A549 (cell line): Measurements from ENCODE around the gene ZNF865. TPM values are rescaled to one million over a fixed set of nuclear protein-coding genes. Genes with fewer than 3 reads are reported as not detected.

ENCODE experiments used
- ATAC-seq, 2 experiments: fragments of 200-7000 bp in 1 of 2; fragments of >200 bp in 1 of 2; cut with Nextera tagmentation in 1 of 2; cut with Tn5 transposase in 1 of 2; 3 replicates each; pipeline versions ENCODE4 v1.8.0 to v1.9.1; 2018 to 2020; ENCODE audit warnings: mild to moderate bottlenecking in 1 of 2, moderate library complexity in 1 of 2
- CTCF ChIA-PET: fragments of 300-600 bp; sonication (Branson Sonifier 250); formaldehyde crosslinking; extraction: SDS; loops from one replicate; lab custom pipeline; 2021; ENCODE audit warnings: antibody characterized with exemption, inconsistent platforms; lab: Yijun Ruan, JAX
- POLR2A ChIA-PET: fragments of 350-600 bp; formaldehyde crosslinking; extraction: SDS; loops from one replicate; lab custom pipeline; 2021; ENCODE audit warnings: antibody characterized with exemption, inconsistent platforms; lab: Yijun Ruan, JAX
- DNase-seq, 2 experiments: peaks; one replicate each; pipeline versions ENCODE4 v3.0.0 to v3.0.0-alpha.2; 2011 to 2016; ENCODE audit warnings: low read depth in 1 of 2, low spot score in 1 of 2
- FAIRE-seq: peaks from 2 replicates; lab custom pipeline; 2011; peaks lifted over from hg19 to GRCh38; lab: Jason Lieb, UNC
- H3K27ac ChIP-seq, 2 experiments: fragments of >200 bp; sonication (Bioruptor Twin); formaldehyde crosslinking; 3 replicates each; pipeline ENCODE4 v1.5.1; 2016 to 2017
- H3K4me1 ChIP-seq: fragments of >200 bp; sonication (Bioruptor Twin); formaldehyde crosslinking; 3 replicates; pipeline ENCODE4 v1.6.1; 2016
- H3K4me2 ChIP-seq: fragments of >200 bp; sonication (Bioruptor Twin); formaldehyde crosslinking; 3 replicates; pipeline ENCODE4 v1.6.1; 2016
- H3K4me3 ChIP-seq: fragments of >200 bp; sonication (Bioruptor Twin); formaldehyde crosslinking; 3 replicates; pipeline ENCODE4 v1.5.1; 2016
- H3K9me3 ChIP-seq: fragments of >200 bp; sonication (Bioruptor Twin); formaldehyde crosslinking; 3 replicates; pipeline ENCODE4 v1.6.1; 2016
- BHLHE40 ChIP-seq: IDR thresholded peaks from 2 replicates; pipeline ENCODE4 v1.6.1; 2012; ENCODE audit warnings: low read depth, low read length, inconsistent platforms
- CBX8 ChIP-seq: fragments of 200-600 bp; sonication (generic); IDR thresholded peaks from 2 replicates; pipeline ENCODE4 v1.6.1; 2016
- EHF ChIP-seq: fragments of 250-450 bp; sonication (Bioruptor Pico); IDR thresholded peaks from 2 replicates; pipeline ENCODE4 v1.5.0; 2020; ENCODE audit warnings: mild to moderate bottlenecking
- HOXB13 ChIP-seq: fragments of 250-450 bp; sonication (Bioruptor Pico); IDR thresholded peaks from 2 replicates; pipeline ENCODE4 v1.5.0; 2020; ENCODE audit warnings: low read depth, mild to moderate bottlenecking, moderate library complexity
- HOXB5 ChIP-seq: fragments of 250-450 bp; sonication (Bioruptor Pico); IDR thresholded peaks from 2 replicates; pipeline ENCODE4 v1.5.0; 2020; ENCODE audit warnings: mild to moderate bottlenecking, moderate library complexity
- KDM1A ChIP-seq: fragments of 200-600 bp; sonication (generic); IDR thresholded peaks from 2 replicates; pipeline ENCODE4 v1.6.1; 2016; ENCODE audit warnings: low read depth, mild to moderate bottlenecking
- MAFK ChIP-seq: fragments of 450-650 bp; IDR thresholded peaks from 2 replicates; pipeline ENCODE4 v1.6.1; 2014; ENCODE audit not compliant: partially characterized antibody
- NFE2L2 ChIP-seq: fragments of 150-350 bp; conservative IDR thresholded peaks from 2 replicates; pipeline ENCODE4 v1.6.1; 2014; ENCODE audit warnings: low read length
- POLR2A ChIP-seq: IDR thresholded peaks from 2 replicates; pipeline ENCODE4 v1.6.1; 2012; ENCODE audit warnings: mild to moderate bottlenecking, low read length
- RAD21 ChIP-seq, 2 experiments: fragments of >200 bp in 1 of 2; sonication (Bioruptor Twin) in 1 of 2; formaldehyde crosslinking in 1 of 2; IDR thresholded peaks in 1 of 2; conservative IDR thresholded peaks in 1 of 2; 2 replicates in 1 of 2; 3 replicates in 1 of 2; pipeline ENCODE4 v1.6.1; 2012 to 2018; ENCODE audit warnings: inconsistent platforms in 1 of 2
- RCOR1 ChIP-seq: fragments of 150-350 bp; IDR thresholded peaks from 2 replicates; pipeline ENCODE4 v1.6.1; 2014; ENCODE audit warnings: antibody characterized with exemption, low read length, low read depth
- TFCP2L1 ChIP-seq: fragments of 250-450 bp; sonication (Bioruptor Pico); IDR thresholded peaks from 2 replicates; pipeline ENCODE4 v1.5.0; 2021; ENCODE audit warnings: mild to moderate bottlenecking
- TP53 ChIP-seq: fragments of 250-450 bp; sonication (Bioruptor Pico); IDR thresholded peaks from 2 replicates; pipeline ENCODE4 v1.5.0; 2021; ENCODE audit warnings: mild to moderate bottlenecking, moderate library complexity
- ZC3H11A ChIP-seq: fragments of 450-650 bp; IDR thresholded peaks from 2 replicates; pipeline ENCODE4 v1.6.1; 2014; ENCODE audit warnings: antibody characterized with exemption, mild to moderate bottlenecking
- WGBS: methylation state at CpG from one replicate; pipeline ENCODE4 v1.1.6; 2017; ENCODE audit errors: missing lambda C conversion rate; 5-methylcytosine and 5-hydroxymethylcytosine counted together
- polyA plus RNA-seq, 4 experiments: library from polyadenylated mRNA; depleted of rRNA in 3 of 4; stranded (reverse); fragments of >200 nt; fragmentation: RNase III in 1 of 4; extraction: RNeasy Plus Mini Kit Qiagen cat#74134 plus additional on column Dnase treatment in 1 of 4; gene quantifications; 2 replicates in 3 of 4; 3 replicates in 1 of 4; pipeline ENCODE4 v1.2.3, GENCODE V29; 2011 to 2017
- TF ChIP-seq, protein P1 (sequence below): fragments of 450-650 bp; IDR thresholded peaks from 2 replicates; pipeline ENCODE4 v1.6.1; 2014; ENCODE audit warnings: antibody characterized with exemption
- TF ChIP-seq, protein P2 (sequence below): IDR thresholded peaks from 2 replicates; pipeline ENCODE4 v1.6.1; 2012
- TF ChIP-seq, protein P3 (sequence below): fragments of 200-600 bp; sonication (generic); IDR thresholded peaks from 2 replicates; pipeline ENCODE4 v1.6.1; 2016; ENCODE audit warnings: antibody characterized with exemption, mild to moderate bottlenecking, moderate library complexity
- TF ChIP-seq, protein P4 (sequence below): fragments of 150-350 bp; IDR thresholded peaks from 2 replicates; pipeline ENCODE4 v1.6.1; 2014; ENCODE audit warnings: low read depth, mild to moderate bottlenecking, low read length
- TF ChIP-seq, protein P5 (sequence below): fragments of >200 bp; sonication (Bioruptor Twin); formaldehyde crosslinking; IDR thresholded peaks from 3 replicates; pipeline ENCODE4 v1.5.1; 2016

Gene ZNF865
- polyA plus RNA-seq, 2 of the 4 experiments (the other 2 are of a cell fraction): 2.1 to 7.9 TPM

DNA sequence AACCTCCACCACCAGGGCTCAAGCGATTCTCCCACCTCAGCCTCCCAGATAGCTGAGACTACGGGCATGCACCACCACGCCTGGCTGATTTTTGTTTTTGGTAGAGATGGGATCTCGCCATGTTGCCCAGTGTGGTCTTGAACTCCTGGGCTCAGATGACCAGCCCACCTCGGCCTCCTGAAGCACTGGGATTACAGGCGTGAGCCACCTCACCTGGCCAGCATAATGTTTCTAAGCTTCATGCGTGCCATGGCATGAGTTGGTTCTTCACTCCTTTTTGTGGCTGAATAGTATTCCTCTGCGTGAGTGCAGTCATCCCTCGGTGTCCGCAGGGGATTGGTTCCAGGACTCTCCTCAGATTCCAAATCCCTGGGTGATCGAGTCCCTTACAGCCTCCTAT is 20.6 kb upstream of the ZNF865 start:
- Histone ChIP-seq H3K4me2 (no peak overlapping the region), H3K9me3 (no peaks in the 10 kb centered on the region), H3K4me1 (peaks cover 34% of the 10 kb centered on the region), H3K4me3 (no peak overlapping the region), H3K27ac (no peak overlapping the region)
- DNase-seq (no peak), FAIRE-seq (no peak), ATAC-seq (no peak)
- ChIA-PET CTCF (interaction anchor here (0.9 to 3.4 kb wide), 4 partner anchors 14 to 117 kb away, joined by 3 to 17 read pairs (median 4); partner anchors contain the start of gene FIZ1), POLR2A (interaction anchor here (0.8 to 1.4 kb wide), 3 partner anchors 15 to 108 kb away, joined by 3 to 7 read pairs (median 3); partner anchors contain the start of genes FIZ1, ZNF628 and ZNF865)
- 93% methylated on average over 11 of the region's 11 CpGs for WGBS
- TF ChIP-seq HOXB13 (CRISPR knock-in tag) (no peak), POLR2A (no peak), TP53 (CRISPR knock-in tag) (no peak), MAFK (no peak), CBX8 (no peak), NFE2L2 (no peak), RAD21 (conservative IDR thresholded peaks at IDR 0.05 in 1 of 2, IDR thresholded peaks at IDR 0.05 in 1 of 2) (no peak), HOXB5 (CRISPR knock-in tag) (no peak)
- TF ChIP-seq, protein P1, sequence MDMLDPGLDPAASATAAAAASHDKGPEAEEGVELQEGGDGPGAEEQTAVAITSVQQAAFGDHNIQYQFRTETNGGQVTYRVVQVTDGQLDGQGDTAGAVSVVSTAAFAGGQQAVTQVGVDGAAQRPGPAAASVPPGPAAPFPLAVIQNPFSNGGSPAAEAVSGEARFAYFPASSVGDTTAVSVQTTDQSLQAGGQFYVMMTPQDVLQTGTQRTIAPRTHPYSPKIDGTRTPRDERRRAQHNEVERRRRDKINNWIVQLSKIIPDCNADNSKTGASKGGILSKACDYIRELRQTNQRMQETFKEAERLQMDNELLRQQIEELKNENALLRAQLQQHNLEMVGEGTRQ: no peak

DNA sequence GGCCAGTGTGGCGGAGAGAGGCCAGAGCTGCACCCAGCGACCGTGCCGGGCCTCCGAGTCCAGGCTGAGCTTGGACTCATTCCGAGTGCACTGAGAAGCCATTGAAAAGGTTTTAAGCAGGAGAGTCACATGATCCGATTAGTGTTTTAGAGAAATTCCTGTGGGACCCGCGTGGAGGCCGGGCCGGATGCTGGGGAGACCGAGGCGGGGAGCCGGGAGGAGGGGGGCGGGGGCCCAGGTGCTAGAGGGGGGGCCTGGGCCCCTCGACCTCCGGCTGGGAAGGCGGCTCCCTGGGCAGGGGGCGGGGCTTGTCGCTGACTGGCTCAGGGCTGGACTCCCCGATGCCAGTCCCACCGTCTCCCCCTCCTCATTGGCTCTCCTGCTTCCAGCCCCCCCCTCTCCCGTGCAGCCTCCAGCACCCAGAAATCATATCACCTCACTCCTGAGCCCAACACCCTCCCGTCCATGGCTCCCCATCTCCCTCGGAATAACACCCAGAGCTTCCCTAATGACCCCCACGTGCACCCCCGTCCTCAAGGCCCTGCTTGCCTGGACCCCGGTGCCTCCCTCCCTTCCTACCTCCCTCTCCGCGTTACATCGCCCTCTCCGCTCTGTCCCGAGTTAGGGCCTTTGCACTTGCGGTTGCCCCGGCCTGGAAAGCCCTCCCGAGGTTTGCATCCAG is 19.6 kb upstream of the ZNF865 start:
- FAIRE-seq (no peak), DNase-seq (peak in 1 of 2 experiments; percentile 61)
- Histone ChIP-seq H3K4me2 (peak overlapping the region; percentile 79), H3K27ac (peak overlapping the region; percentile 57 to 73)
- POLR2A ChIA-PET: interaction anchor here (0.5 to 2.2 kb wide), 6 partner anchors 13 to 109 kb away, joined by 3 to 7 read pairs (median 4); partner anchors contain the start of genes FIZ1 and ZNF628
- TF ChIP-seq RCOR1 (no peak), BHLHE40 (no peak), HOXB5 (CRISPR knock-in tag) (no peak)
- TF ChIP-seq, protein P2, sequence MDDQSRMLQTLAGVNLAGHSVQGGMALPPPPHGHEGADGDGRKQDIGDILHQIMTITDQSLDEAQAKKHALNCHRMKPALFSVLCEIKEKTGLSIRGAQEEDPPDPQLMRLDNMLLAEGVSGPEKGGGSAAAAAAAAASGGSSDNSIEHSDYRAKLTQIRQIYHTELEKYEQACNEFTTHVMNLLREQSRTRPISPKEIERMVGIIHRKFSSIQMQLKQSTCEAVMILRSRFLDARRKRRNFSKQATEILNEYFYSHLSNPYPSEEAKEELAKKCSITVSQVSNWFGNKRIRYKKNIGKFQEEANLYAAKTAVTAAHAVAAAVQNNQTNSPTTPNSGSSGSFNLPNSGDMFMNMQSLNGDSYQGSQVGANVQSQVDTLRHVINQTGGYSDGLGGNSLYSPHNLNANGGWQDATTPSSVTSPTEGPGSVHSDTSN: peak; percentile 68
- TF ChIP-seq, protein P1: 0 out of 2 replicates have a peak, but pooled peaks have one; percentile 31
- TF ChIP-seq, all 56 proteins: peak for 2
- Histone ChIP-seq H3K4me1 (peaks cover 34% of the 10 kb centered on the region), H3K4me3 (peak overlapping the region; percentile 9; the same call in 2 of the 3 replicates), H3K9me3 (no peaks in the 10 kb centered on the region)
- peak; percentile 22 to 68; a peak in 4 of 6 replicates for ATAC-seq
- CTCF ChIA-PET: interaction anchor here (0.6 to 3.7 kb wide), 8 partner anchors 10 to 82 kb away, joined by 3 to 17 read pairs (median 7); partner anchors contain the start of gene FIZ1
- 43% methylated on average over 36 of the region's 36 CpGs for WGBS

DNA sequence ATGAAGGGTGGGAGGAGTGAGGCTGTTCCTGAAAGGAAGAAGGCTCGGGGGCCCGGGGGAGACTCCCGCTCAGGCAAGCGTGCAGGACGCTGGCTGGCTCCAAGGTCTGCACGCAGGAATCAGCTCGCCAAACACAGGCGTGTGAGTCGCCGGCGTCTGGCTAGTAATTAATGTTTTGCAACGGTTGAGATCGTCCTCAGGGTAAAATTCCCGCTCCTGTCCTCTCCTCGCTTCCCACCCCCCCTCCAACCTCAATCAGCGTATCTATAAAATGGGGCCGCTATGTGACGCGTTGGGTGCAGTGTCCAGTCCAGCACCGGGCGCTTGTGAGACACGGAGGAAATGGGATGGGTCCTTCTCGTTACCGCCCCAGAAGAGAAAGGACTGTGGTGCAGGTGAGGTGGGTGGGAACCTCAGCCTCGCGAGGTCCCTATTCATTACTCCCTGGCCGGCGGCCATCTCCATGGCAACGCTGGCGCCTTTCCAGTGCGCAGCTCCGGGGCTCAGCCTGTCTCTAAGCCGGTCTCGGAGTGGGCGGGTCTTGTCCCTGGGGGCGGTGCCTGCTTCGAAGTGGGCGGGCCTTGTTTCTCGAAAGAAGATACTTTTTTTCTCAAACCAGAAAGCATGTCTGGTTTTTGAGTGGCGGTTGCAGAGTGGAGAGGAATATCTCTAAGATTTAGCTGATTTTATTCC is 18.3 kb upstream of the ZNF865 start:
- POLR2A ChIA-PET: interaction anchor here (0.6 to 2.4 kb wide), 6 partner anchors 12 to 462 kb away, joined by 3 to 23 read pairs (median 5); partner anchors contain the start of genes FIZ1, KMT5C, ZNF524 and ZNF865
- peaks cover 22% of the 10 kb centered on the region for H3K4me1 ChIP-seq
- ATAC-seq (peak; percentile 86 to 88), DNase-seq (peak; percentile 97 to 98), FAIRE-seq (peak; percentile 97)
- CTCF ChIA-PET: interaction anchor here (0.8 to 3.7 kb wide), 13 partner anchors 9 to 120 kb away, joined by 3 to 17 read pairs (median 7); partner anchors contain the start of gene ZNF865
- no peaks in the 10 kb centered on the region for H3K9me3 ChIP-seq
- WGBS: 2% methylated on average over 39 of the region's 40 CpGs
- peak overlapping the region; percentile 43 for H3K4me3 ChIP-seq
- peak overlapping the region; percentile 79 for H3K4me2 ChIP-seq
- peak overlapping the region; percentile 53 to 79 for H3K27ac ChIP-seq
- TF ChIP-seq TP53 (CRISPR knock-in tag) (no peak), NFE2L2 (no peak), EHF (CRISPR knock-in tag) (no peak), ZC3H11A (no peak), TFCP2L1 (CRISPR knock-in tag) (no peak), KDM1A (peak; percentile 91)
- TF ChIP-seq, protein P3, sequence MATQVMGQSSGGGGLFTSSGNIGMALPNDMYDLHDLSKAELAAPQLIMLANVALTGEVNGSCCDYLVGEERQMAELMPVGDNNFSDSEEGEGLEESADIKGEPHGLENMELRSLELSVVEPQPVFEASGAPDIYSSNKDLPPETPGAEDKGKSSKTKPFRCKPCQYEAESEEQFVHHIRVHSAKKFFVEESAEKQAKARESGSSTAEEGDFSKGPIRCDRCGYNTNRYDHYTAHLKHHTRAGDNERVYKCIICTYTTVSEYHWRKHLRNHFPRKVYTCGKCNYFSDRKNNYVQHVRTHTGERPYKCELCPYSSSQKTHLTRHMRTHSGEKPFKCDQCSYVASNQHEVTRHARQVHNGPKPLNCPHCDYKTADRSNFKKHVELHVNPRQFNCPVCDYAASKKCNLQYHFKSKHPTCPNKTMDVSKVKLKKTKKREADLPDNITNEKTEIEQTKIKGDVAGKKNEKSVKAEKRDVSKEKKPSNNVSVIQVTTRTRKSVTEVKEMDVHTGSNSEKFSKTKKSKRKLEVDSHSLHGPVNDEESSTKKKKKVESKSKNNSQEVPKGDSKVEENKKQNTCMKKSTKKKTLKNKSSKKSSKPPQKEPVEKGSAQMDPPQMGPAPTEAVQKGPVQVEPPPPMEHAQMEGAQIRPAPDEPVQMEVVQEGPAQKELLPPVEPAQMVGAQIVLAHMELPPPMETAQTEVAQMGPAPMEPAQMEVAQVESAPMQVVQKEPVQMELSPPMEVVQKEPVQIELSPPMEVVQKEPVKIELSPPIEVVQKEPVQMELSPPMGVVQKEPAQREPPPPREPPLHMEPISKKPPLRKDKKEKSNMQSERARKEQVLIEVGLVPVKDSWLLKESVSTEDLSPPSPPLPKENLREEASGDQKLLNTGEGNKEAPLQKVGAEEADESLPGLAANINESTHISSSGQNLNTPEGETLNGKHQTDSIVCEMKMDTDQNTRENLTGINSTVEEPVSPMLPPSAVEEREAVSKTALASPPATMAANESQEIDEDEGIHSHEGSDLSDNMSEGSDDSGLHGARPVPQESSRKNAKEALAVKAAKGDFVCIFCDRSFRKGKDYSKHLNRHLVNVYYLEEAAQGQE: peak; percentile 67
- TF ChIP-seq, protein P4, sequence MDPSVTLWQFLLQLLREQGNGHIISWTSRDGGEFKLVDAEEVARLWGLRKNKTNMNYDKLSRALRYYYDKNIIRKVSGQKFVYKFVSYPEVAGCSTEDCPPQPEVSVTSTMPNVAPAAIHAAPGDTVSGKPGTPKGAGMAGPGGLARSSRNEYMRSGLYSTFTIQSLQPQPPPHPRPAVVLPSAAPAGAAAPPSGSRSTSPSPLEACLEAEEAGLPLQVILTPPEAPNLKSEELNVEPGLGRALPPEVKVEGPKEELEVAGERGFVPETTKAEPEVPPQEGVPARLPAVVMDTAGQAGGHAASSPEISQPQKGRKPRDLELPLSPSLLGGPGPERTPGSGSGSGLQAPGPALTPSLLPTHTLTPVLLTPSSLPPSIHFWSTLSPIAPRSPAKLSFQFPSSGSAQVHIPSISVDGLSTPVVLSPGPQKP: no peak
- TF ChIP-seq, protein P5, sequence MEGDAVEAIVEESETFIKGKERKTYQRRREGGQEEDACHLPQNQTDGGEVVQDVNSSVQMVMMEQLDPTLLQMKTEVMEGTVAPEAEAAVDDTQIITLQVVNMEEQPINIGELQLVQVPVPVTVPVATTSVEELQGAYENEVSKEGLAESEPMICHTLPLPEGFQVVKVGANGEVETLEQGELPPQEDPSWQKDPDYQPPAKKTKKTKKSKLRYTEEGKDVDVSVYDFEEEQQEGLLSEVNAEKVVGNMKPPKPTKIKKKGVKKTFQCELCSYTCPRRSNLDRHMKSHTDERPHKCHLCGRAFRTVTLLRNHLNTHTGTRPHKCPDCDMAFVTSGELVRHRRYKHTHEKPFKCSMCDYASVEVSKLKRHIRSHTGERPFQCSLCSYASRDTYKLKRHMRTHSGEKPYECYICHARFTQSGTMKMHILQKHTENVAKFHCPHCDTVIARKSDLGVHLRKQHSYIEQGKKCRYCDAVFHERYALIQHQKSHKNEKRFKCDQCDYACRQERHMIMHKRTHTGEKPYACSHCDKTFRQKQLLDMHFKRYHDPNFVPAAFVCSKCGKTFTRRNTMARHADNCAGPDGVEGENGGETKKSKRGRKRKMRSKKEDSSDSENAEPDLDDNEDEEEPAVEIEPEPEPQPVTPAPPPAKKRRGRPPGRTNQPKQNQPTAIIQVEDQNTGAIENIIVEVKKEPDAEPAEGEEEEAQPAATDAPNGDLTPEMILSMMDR: no peak
